H1 (cell line): ENCODE results near the gene ENDOD1. TPM values are rescaled to one million over a fixed set of nuclear protein-coding genes. Genes with fewer than 3 reads are reported as not detected.

Source experiments
- CTCF ChIA-PET: fragments of 300-600 bp; sonication (Branson Sonifier 250); formaldehyde crosslinking; loops from one replicate; lab custom pipeline; 2021; ENCODE audit not compliant: partially characterized antibody; lab: Charles Lee
- POLR2A ChIA-PET: fragments of 300-600 bp; sonication (Branson Sonifier 250); formaldehyde crosslinking; loops from one replicate; lab custom pipeline; 2021; ENCODE audit warnings: inconsistent platforms; ENCODE audit not compliant: partially characterized antibody; lab: Charles Lee
- DNase-seq, 2 experiments: peaks; one replicate each; pipeline versions ENCODE4 v3.0.0 to v3.0.0-alpha.2; 2010 to 2022; ENCODE audit warnings: low spot score in 2 of 2, low read depth in 1 of 2, mixed read lengths in 1 of 2
- FAIRE-seq: peaks from 2 replicates; lab custom pipeline; 2011; peaks lifted over from hg19 to GRCh38; lab: Jason Lieb, UNC
- H2AFZ ChIP-seq: 2 replicates; pipeline ENCODE4 v1.8.1; 2012; ENCODE audit warnings: low read length, inconsistent platforms
- H2AK5ac ChIP-seq: 2 replicates; pipeline ENCODE4 v1.6.1; 2013; ENCODE audit warnings: low read depth, low read length
- H2BK120ac ChIP-seq: replicated peaks from 2 replicates; pipeline ENCODE3; 2013; ENCODE audit warnings: low read depth, low read length, inconsistent platforms
- H2BK12ac ChIP-seq: 2 replicates; pipeline ENCODE4 v1.6.1; 2013; ENCODE audit warnings: low read depth, low read length
- H2BK15ac ChIP-seq: 2 replicates; pipeline ENCODE4 v1.6.1; 2013; ENCODE audit warnings: low read length
- H2BK20ac ChIP-seq: 2 replicates; pipeline ENCODE4 v1.6.1; 2013; ENCODE audit warnings: low read length
- H2BK5ac ChIP-seq: 2 replicates; pipeline ENCODE4 v1.6.1; 2013; ENCODE audit warnings: low read depth, low read length
- H3K14ac ChIP-seq: 2 replicates; pipeline ENCODE4 v1.6.1; 2013; ENCODE audit warnings: inconsistent platforms; ENCODE audit not compliant: insufficient read length
- H3K18ac ChIP-seq: 2 replicates; pipeline ENCODE4 v1.6.1; 2013; ENCODE audit warnings: low read length; ENCODE audit errors: extremely low read depth
- H3K23ac ChIP-seq: 2 replicates; pipeline ENCODE4 v1.6.1; 2013; ENCODE audit warnings: inconsistent platforms; ENCODE audit not compliant: insufficient read length
- H3K23me2 ChIP-seq: 2 replicates; pipeline ENCODE4 v1.6.1; 2013; ENCODE audit warnings: low read depth, low read length
- H3K27ac ChIP-seq: 2 replicates; pipeline ENCODE4 v1.6.1; 2011; ENCODE audit warnings: low read depth, low read length, inconsistent platforms
- H3K27me3 ChIP-seq, 4 experiments: replicated peaks in 1 of 4; 1 replicate in 1 of 4; 2 replicates in 3 of 4; pipeline versions ENCODE4 v1.6.1 to v1.8.1; 2011 to 2013; ENCODE audit warnings: low read length in 3 of 4, mild to moderate bottlenecking in 3 of 4, inconsistent platforms in 2 of 4, mixed read lengths in 2 of 4, moderate library complexity in 1 of 4; ENCODE audit not compliant: control insufficient read depth in 3 of 4, insufficient read depth in 3 of 4; ENCODE audit errors: extremely low read depth in 1 of 4
- H3K36me3 ChIP-seq, 4 experiments: 2 replicates each; pipeline versions ENCODE4 v1.6.1 to v1.8.1; 2011 to 2013; ENCODE audit warnings: mild to moderate bottlenecking in 4 of 4, low read length in 3 of 4, moderate library complexity in 2 of 4, control low read depth in 1 of 4, inconsistent platforms in 1 of 4; ENCODE audit not compliant: insufficient read depth in 4 of 4, control insufficient read depth in 2 of 4
- H3K4ac ChIP-seq: replicated peaks from 2 replicates; pipeline ENCODE3; 2013; ENCODE audit warnings: low read length, low read depth, mixed read lengths, inconsistent platforms; ENCODE audit not compliant: insufficient read length
- H3K4me1 ChIP-seq, 4 experiments: replicated peaks in 1 of 4; 1 replicate in 1 of 4; 2 replicates in 3 of 4; pipeline versions ENCODE4 v1.6.1 to v1.8.1; 2011 to 2013; ENCODE audit warnings: low read length in 3 of 4, inconsistent platforms in 2 of 4, mixed read lengths in 1 of 4; ENCODE audit not compliant: insufficient read depth in 4 of 4, control insufficient read depth in 3 of 4
- H3K4me2 ChIP-seq, 2 experiments: 2 replicates each; pipeline versions ENCODE4 v1.6.1 to v1.8.1; 2011 to 2013; ENCODE audit warnings: low read depth in 2 of 2, low read length in 2 of 2, control low read depth in 1 of 2, inconsistent platforms in 1 of 2, mild to moderate bottlenecking in 1 of 2; ENCODE audit not compliant: insufficient read depth in 1 of 2
- H3K4me3 ChIP-seq, 4 experiments: fragments of 200-600, 300-600 bp in 1 of 4; sonication (generic), shearing (Covaris generic), sonication (Bioruptor Twin) in 1 of 4; 2 replicates each; pipeline versions ENCODE4 v1.5.1 to v1.8.1; 2011 to 2016; ENCODE audit warnings: low read length in 4 of 4, low read depth in 3 of 4, control low read depth in 2 of 4, inconsistent platforms in 2 of 4, mild to moderate bottlenecking in 2 of 4, mixed read lengths in 1 of 4, moderate library complexity in 1 of 4; ENCODE audit not compliant: insufficient read depth in 2 of 4; ENCODE audit errors: extremely low read depth in 1 of 4
- H3K56ac ChIP-seq: replicated peaks from 2 replicates; pipeline ENCODE3; 2013; ENCODE audit warnings: low read depth, mild to moderate bottlenecking, mixed read lengths, low read length, inconsistent platforms; ENCODE audit not compliant: insufficient read length
- H3K79me1 ChIP-seq: 2 replicates; pipeline ENCODE4 v1.6.1; 2013; ENCODE audit warnings: low read depth, low read length, control low read depth
- H3K79me2 ChIP-seq, 2 experiments: 2 replicates each; pipeline versions ENCODE4 v1.6.1 to v1.8.1; 2012 to 2013; ENCODE audit warnings: low read length in 2 of 2, mild to moderate bottlenecking in 2 of 2, inconsistent platforms in 1 of 2; ENCODE audit not compliant: insufficient read depth in 2 of 2, control insufficient read depth in 1 of 2
- H3K9ac ChIP-seq, 4 experiments: replicated peaks in 1 of 4; 1 replicate in 1 of 4; 2 replicates in 3 of 4; pipeline versions ENCODE4 v1.6.1 to v1.8.1; 2011 to 2013; ENCODE audit warnings: low read depth in 3 of 4, low read length in 3 of 4, control low read depth in 2 of 4, mild to moderate bottlenecking in 2 of 4, moderate library complexity in 2 of 4, inconsistent platforms in 1 of 4; ENCODE audit errors: extremely low read depth in 1 of 4
- H3K9me3 ChIP-seq, 2 experiments: 2 replicates each; pipeline versions ENCODE4 v1.6.1 to v1.8.1; 2012 to 2013; ENCODE audit warnings: mild to moderate bottlenecking in 2 of 2, moderate library complexity in 2 of 2, control low read depth in 1 of 2, inconsistent platforms in 1 of 2, low read depth in 1 of 2, low read length in 1 of 2, mixed read lengths in 1 of 2; ENCODE audit not compliant: insufficient read depth in 2 of 2
- H4K20me1 ChIP-seq, 2 experiments: replicated peaks in 1 of 2; 2 replicates each; pipeline versions ENCODE3 to v1.8.1; 2011 to 2013; ENCODE audit warnings: inconsistent platforms in 2 of 2, low read length in 2 of 2, mild to moderate bottlenecking in 1 of 2; ENCODE audit not compliant: insufficient read depth in 2 of 2, control insufficient read depth in 1 of 2
- H4K5ac ChIP-seq: 2 replicates; pipeline ENCODE4 v1.6.1; 2013; ENCODE audit warnings: low read length, low read depth, mixed read lengths, inconsistent platforms; ENCODE audit not compliant: insufficient read length
- H4K8ac ChIP-seq: 2 replicates; pipeline ENCODE4 v1.8.0; 2013; ENCODE audit warnings: mild to moderate bottlenecking, moderate library complexity, low read length, inconsistent platforms; ENCODE audit not compliant: insufficient read depth; ENCODE audit errors: extremely low read depth
- H4K91ac ChIP-seq: replicated peaks from 2 replicates; pipeline ENCODE3; 2013; ENCODE audit warnings: low read length, mixed read lengths, inconsistent platforms; ENCODE audit not compliant: insufficient read length
- BCL11A ChIP-seq, 2 experiments: IDR thresholded peaks; one replicate each; pipeline ENCODE4 v1.6.1; 2011; ENCODE audit warnings: low read depth in 2 of 2, low read length in 2 of 2, mild to moderate bottlenecking in 2 of 2
- BRCA1 ChIP-seq: IDR thresholded peaks from 2 replicates; pipeline ENCODE4 v1.6.1; 2012; ENCODE audit warnings: low read depth, low read length, improper control_type of control experiment
- CBX8 ChIP-seq: fragments of 300-800, 300-1000 bp; sonication (generic); IDR thresholded peaks from 2 replicates; pipeline ENCODE4 v1.7.1; 2016; ENCODE audit warnings: low read depth, low read length, borderline replicate concordance
- CEBPB ChIP-seq: IDR thresholded peaks from 2 replicates; pipeline ENCODE4 v1.6.1; 2012; ENCODE audit warnings: low read depth, low read length
- KDM1A ChIP-seq: fragments of 200-600, 300-600 bp; sonication (generic); IDR thresholded peaks from 2 replicates; pipeline ENCODE4 v1.7.1; 2016; ENCODE audit warnings: mild to moderate bottlenecking, low read length, borderline replicate concordance
- KDM4A ChIP-seq: IDR thresholded peaks from one replicate; pipeline ENCODE4 v1.7.1; 2012; ENCODE audit warnings: low read depth, mild to moderate bottlenecking, moderate library complexity, low read length, inconsistent platforms; ENCODE audit not compliant: severe bottlenecking
- MAFK ChIP-seq: IDR thresholded peaks from 2 replicates; pipeline ENCODE4 v1.6.1; 2012; ENCODE audit warnings: low read depth, mild to moderate bottlenecking, improper control_type of control experiment, low read length
- RAD21 ChIP-seq, 2 experiments: IDR thresholded peaks in 1 of 2; conservative IDR thresholded peaks in 1 of 2; 2 replicates each; pipeline ENCODE4 v1.6.1; 2011; ENCODE audit warnings: low read depth in 2 of 2, low read length in 2 of 2, improper control_type of control experiment in 1 of 2, inconsistent platforms in 1 of 2, mild to moderate bottlenecking in 1 of 2, moderate library complexity in 1 of 2
- SP1 ChIP-seq: IDR thresholded peaks from 2 replicates; pipeline ENCODE4 v1.6.1; 2011; ENCODE audit warnings: low read depth, low read length
- SP4 ChIP-seq: IDR thresholded peaks from 2 replicates; pipeline ENCODE4 v1.6.1; 2012; ENCODE audit warnings: low read length, inconsistent platforms
- WGBS, 2 experiments: shearing (Covaris generic) in 1 of 2; methylation state at CpG; one replicate each; pipeline versions ENCODE4 v1.1.6 to v1.1.7; 2013 to 2015; ENCODE audit warnings: low lambda C conversion rate in 2 of 2, mixed read lengths in 2 of 2, inconsistent platforms in 1 of 2, low coverage in 1 of 2, missing lambda C conversion rate in 1 of 2; ENCODE audit not compliant: insufficient replicate concordance in 2 of 2, insufficient coverage in 1 of 2, insufficient read length in 1 of 2; ENCODE audit errors: extremely low coverage in 1 of 2, missing lambda C conversion rate in 1 of 2; 5-methylcytosine and 5-hydroxymethylcytosine counted together
- polyA plus RNA-seq, 7 experiments: library from polyadenylated mRNA; depleted of rRNA in 3 of 7; stranded (reverse) in 5 of 7; unstranded in 2 of 7; fragments of >200 nt in 5 of 7; fragments of 200-250 nt in 2 of 7; gene quantifications; 1 replicate in 5 of 7; 2 replicates in 1 of 7; 4 replicates in 1 of 7; pipeline versions ENCODE4 v1.2.1 to v1.2.3, GENCODE V29; 2011 to 2013; ENCODE audit warnings: missing spikeins in 2 of 7, mixed read lengths in 2 of 7
- total RNA-seq: library from RNA; stranded (reverse); fragmentation: NEBNext Ultra II Directional; extraction: Animal tissue kit (Norgen Biotek cat#: 25700); gene quantifications from 2 replicates; pipeline ENCODE4 v1.2.1, GENCODE V29; 2021

ENDOD1 gene
- total and polyA plus RNA-seq, 2 of the 8 experiments (the other 6 are each of a cell fraction or from before 2014, with no cell fraction given), result 1.2 to 2.5 TPM

- ChIA-PET POLR2A (interaction anchor here (0.6 kb wide), 1 partner anchor 286 kb away, joined by 3 read pairs; no protein-coding TSS in a partner anchor), CTCF (interaction anchor here (0.7 to 1.4 kb wide), 6 partner anchors 9 to 535 kb away, joined by 3 to 7 read pairs (median 4); no protein-coding TSS in a partner anchor)
- FAIRE-seq, result no peak
These were observed 80.6 kb downstream of the ENDOD1 start for GRCh38 chr11:95170294-95170693.

More at GRCh38 chr11:95170294-95170693, 80.6 kb downstream of the ENDOD1 start:
- no peaks in the 10 kb centered on the region for H3K23me2 ChIP-seq
- H3K23ac ChIP-seq, result no peak overlapping the region
- no peak overlapping the region for H2BK15ac ChIP-seq
- no peak overlapping the region for H4K8ac ChIP-seq
- no peaks in the 10 kb centered on the region for H3K79me1 ChIP-seq
- no peak overlapping the region for H2AFZ ChIP-seq
- WGBS, 2 experiments, result 91% methylated on average over 5 of the region's 5 CpGs; no CpG with 5 or more reads in 1 of the 2 experiments
- no peak overlapping the region for H3K27ac ChIP-seq
- H2BK20ac ChIP-seq, result no peak overlapping the region
- H3K14ac ChIP-seq, result no peak overlapping the region
- no peaks in the 10 kb centered on the region for H3K9me3 ChIP-seq
- no peak overlapping the region for H3K56ac ChIP-seq
- no peak overlapping the region for H2BK5ac ChIP-seq
- no peak overlapping the region for H4K5ac ChIP-seq
- H2BK120ac ChIP-seq, result no peak overlapping the region
- H3K27me3 ChIP-seq, result no peaks in the 10 kb centered on the region
- no peak overlapping the region for H2AK5ac ChIP-seq
- no peak overlapping the region for H4K91ac ChIP-seq
- H3K36me3 ChIP-seq, result peaks cover 0 to 52% (median 2%) of the 10 kb centered on the region in 4 experiments; a peak in 4 of 8 replicates
- H2BK12ac ChIP-seq, result no peak overlapping the region
- no peak for TF ChIP-seq SP4
- no peak for TF ChIP-seq SP1
- TF ChIP-seq MAFK, result no peak
- TF ChIP-seq KDM1A, result no peak
- no peak for TF ChIP-seq RAD21 (IDR thresholded peaks at IDR 0.05 in 1 of 2, conservative IDR thresholded peaks at IDR 0.05 in 1 of 2; ENCODE audit: low read depth in 2 of 2, low read length in 2 of 2)
- TF ChIP-seq BRCA1, result no peak
- no peak for TF ChIP-seq KDM4A
- no peak for TF ChIP-seq CEBPB
- TF ChIP-seq BCL11A (IDR thresholded peaks at IDR 0.05; ENCODE audit: low read depth in 2 of 2, low read length in 2 of 2), result no peak
- TF ChIP-seq CBX8, result no peak
- no peak overlapping the region for H3K4ac ChIP-seq
- H3K79me2 ChIP-seq, result no peaks in the 10 kb centered on the region
- no peaks in the 10 kb centered on the region for H4K20me1 ChIP-seq
- no peak overlapping the region for H3K18ac ChIP-seq
- peaks cover 0 to 6% (median 0%) of the 10 kb centered on the region in 4 experiments; a peak in 1 of 7 replicates for H3K4me1 ChIP-seq
- DNase-seq, result no peak
- no peak overlapping the region for H3K9ac ChIP-seq
- no peak overlapping the region for H3K4me3 ChIP-seq
- no peak overlapping the region for H3K4me2 ChIP-seq
